Measurements from ENCODE around the gene CPNE7. TPM values are rescaled to one million over a fixed set of nuclear protein-coding genes. Genes with fewer than 3 reads are reported as not detected.

Gene CPNE7
- total and polyA plus RNA-seq, 2 of the 13 experiments (the other 11 are each of a cell fraction or from before 2014, with no cell fraction given): 0.59 TPM; not detected in 1

- peak; percentile 96 for TF ChIP-seq HNF1B (CRISPR knock-in tag; IDR thresholded peaks at IDR 0.05)
- TF ChIP-seq POLR2AphosphoS5 (IDR thresholded peaks at IDR 0.05; ENCODE audit: low read depth, low read length): peak; percentile 45; the same call in 1 of the 2 replicates
- TF ChIP-seq ZNF607 (CRISPR knock-in tag; IDR thresholded peaks at IDR 0.05; ENCODE audit: borderline replicate concordance): 0 out of 2 replicates have a peak, but pooled peaks have one; percentile 41
- peak; percentile 36; the same call in 1 of the 2 replicates for TF ChIP-seq MED1 (CRISPR knock-in tag; IDR thresholded peaks at IDR 0.05)
- no peak for TF ChIP-seq PHF21A (CRISPR knock-in tag; IDR thresholded peaks at IDR 0.05)
- 0 out of 2 replicates have a peak, but pooled peaks have one; percentile 35 for TF ChIP-seq ZMYM3 (CRISPR knock-in tag; IDR thresholded peaks at IDR 0.05)
- peak; percentile 39; the same call in 1 of the 2 replicates for TF ChIP-seq ZNF331 (CRISPR knock-in tag; IDR thresholded peaks at IDR 0.05)
- TF ChIP-seq ZNF772 (CRISPR knock-in tag; IDR thresholded peaks at IDR 0.05): peak; percentile 13; the same call in 1 of the 2 replicates
- TF ChIP-seq LBX2 (CRISPR knock-in tag; IDR thresholded peaks at IDR 0.05; ENCODE audit: borderline replicate concordance): no peak
- peak; percentile 26; the same call in 1 of the 2 replicates for TF ChIP-seq RXRA (CRISPR knock-in tag; IDR thresholded peaks at IDR 0.05)
- TF ChIP-seq SRSF9 (IDR thresholded peaks at IDR 0.05; ENCODE audit: borderline replicate concordance, insufficient read depth, low read depth, low read length, poor library complexity, severe bottlenecking): no peak
- peak; percentile 57; the same call in 1 of the 2 replicates for TF ChIP-seq ZNF318 (CRISPR knock-in tag; IDR thresholded peaks at IDR 0.05)
Measured at GRCh38 chr16:89545831-89546574, 29.6 kb upstream of the CPNE7 start (continued).

Data from HepG2 (cell line).